ENCODE measurements around the gene CILP2. TPM values are rescaled to one million over a fixed set of nuclear protein-coding genes. Genes with fewer than 3 reads are reported as not detected.
A peak's percentile ranks its signal among the peaks of the same experiment; 100 is the strongest.

The CILP2 gene
- total and polyA plus RNA-seq, 2 experiments from 2014 or later, result 2.2 to 8.4 TPM

DNA sequence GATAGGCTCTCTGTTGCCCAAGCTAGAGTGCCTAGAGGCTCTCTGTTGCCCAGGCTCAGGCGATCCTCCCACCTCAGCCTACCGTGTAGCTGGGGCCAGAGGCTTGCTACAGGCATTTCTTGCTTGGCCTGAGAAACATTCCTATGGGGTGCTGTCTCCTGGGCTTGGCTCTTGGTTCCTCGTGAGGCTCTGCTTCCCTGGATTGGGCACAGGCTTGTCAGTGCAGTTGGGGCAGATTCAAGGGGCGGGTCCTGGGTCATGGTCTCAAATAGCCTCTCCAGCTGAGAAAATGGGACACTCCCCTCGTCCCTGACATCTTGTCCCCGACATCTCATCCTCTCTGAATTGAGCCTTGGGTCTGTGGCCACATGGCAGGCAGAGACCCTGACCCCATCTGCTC is 27.6 kb upstream of the CILP2 start:
- Histone ChIP-seq H3K27me3 (no peaks in the 10 kb centered on the region), H3K27ac (no peak overlapping the region), H3K4me1 (ENCODE audit: low read depth) (no peaks in the 10 kb centered on the region), H3K36me3 (peaks cover 12% of the 10 kb centered on the region), H3K4me3 (no peak overlapping the region), H3K9me3 (ENCODE audit: low read depth) (no peaks in the 10 kb centered on the region)
- peak in 1 of 2 donors; percentile 20 for DNase-seq (ENCODE audit: low read depth in 1 of 2, low spot score in 1 of 2)
- TF ChIP-seq, protein P1, sequence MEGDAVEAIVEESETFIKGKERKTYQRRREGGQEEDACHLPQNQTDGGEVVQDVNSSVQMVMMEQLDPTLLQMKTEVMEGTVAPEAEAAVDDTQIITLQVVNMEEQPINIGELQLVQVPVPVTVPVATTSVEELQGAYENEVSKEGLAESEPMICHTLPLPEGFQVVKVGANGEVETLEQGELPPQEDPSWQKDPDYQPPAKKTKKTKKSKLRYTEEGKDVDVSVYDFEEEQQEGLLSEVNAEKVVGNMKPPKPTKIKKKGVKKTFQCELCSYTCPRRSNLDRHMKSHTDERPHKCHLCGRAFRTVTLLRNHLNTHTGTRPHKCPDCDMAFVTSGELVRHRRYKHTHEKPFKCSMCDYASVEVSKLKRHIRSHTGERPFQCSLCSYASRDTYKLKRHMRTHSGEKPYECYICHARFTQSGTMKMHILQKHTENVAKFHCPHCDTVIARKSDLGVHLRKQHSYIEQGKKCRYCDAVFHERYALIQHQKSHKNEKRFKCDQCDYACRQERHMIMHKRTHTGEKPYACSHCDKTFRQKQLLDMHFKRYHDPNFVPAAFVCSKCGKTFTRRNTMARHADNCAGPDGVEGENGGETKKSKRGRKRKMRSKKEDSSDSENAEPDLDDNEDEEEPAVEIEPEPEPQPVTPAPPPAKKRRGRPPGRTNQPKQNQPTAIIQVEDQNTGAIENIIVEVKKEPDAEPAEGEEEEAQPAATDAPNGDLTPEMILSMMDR (IDR thresholded peaks at IDR 0.05; ENCODE audit: low read depth, low read length), result no peak

DNA sequence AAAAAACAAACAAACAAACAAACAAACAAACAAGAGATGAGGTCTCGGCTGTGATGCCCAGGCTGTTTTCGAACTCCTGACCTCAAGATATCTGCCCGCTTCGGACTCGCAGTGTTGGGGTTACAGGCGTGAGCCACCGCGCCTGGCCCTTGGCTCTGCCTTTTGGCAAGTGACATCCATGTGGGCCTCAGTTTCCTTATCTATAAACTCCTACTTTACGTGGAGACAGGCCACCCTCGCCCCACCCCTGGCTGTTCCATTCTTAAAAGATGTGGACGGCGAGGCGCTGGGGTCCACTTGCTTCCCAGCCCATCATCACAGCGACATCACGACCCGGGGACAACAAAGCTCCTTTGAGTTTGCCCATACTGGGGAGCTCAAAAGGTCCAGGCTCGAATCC is 24.4 kb upstream of the CILP2 start:
- DNase-seq (ENCODE audit: low read depth in 1 of 2, low spot score in 1 of 2), result no peak
- Histone ChIP-seq H3K27ac (no peak overlapping the region), H3K27me3 (no peaks in the 10 kb centered on the region), H3K9me3 (ENCODE audit: low read depth) (no peaks in the 10 kb centered on the region), H3K4me3 (no peak overlapping the region), H3K4me1 (ENCODE audit: low read depth) (peaks cover 4% of the 10 kb centered on the region), H3K36me3 (no peaks in the 10 kb centered on the region)
- TF ChIP-seq, protein P1 (IDR thresholded peaks at IDR 0.05; ENCODE audit: low read depth, low read length), result no peak

DNA sequence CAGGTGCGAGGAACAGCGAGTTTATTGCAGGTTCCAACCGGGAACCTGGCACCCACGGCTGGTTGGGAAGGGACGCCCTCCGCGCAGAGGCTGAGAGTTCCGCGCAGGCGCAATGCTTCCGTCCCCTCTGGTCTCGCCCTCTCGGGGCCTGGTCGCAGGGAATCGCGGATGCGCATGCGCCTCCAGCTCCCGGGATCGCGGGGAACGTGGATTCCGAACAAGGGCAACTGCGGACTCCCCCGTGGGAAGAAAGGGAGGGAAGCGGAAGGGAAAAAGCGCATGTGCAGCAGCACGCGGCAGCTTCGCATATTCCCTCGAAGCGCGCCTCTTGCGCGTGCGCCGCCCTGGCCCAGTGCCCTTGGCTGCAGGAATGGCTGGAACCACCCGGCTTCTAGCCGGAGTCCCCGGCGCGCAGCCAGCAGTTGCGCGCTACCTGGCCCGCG is 23.8 kb upstream of the CILP2 start:
- Histone ChIP-seq H3K4me3 (no peak overlapping the region), H3K4me1 (ENCODE audit: low read depth) (peaks cover 4% of the 10 kb centered on the region), H3K27ac (no peak overlapping the region), H3K9me3 (ENCODE audit: low read depth) (no peaks in the 10 kb centered on the region), H3K27me3 (no peaks in the 10 kb centered on the region), H3K36me3 (no peaks in the 10 kb centered on the region)
- TF ChIP-seq, protein P1 (IDR thresholded peaks at IDR 0.05; ENCODE audit: low read depth, low read length), result no peak
- DNase-seq (ENCODE audit: low read depth in 1 of 2, low spot score in 1 of 2), result peak in 1 of 2 donors; percentile 89

DNA sequence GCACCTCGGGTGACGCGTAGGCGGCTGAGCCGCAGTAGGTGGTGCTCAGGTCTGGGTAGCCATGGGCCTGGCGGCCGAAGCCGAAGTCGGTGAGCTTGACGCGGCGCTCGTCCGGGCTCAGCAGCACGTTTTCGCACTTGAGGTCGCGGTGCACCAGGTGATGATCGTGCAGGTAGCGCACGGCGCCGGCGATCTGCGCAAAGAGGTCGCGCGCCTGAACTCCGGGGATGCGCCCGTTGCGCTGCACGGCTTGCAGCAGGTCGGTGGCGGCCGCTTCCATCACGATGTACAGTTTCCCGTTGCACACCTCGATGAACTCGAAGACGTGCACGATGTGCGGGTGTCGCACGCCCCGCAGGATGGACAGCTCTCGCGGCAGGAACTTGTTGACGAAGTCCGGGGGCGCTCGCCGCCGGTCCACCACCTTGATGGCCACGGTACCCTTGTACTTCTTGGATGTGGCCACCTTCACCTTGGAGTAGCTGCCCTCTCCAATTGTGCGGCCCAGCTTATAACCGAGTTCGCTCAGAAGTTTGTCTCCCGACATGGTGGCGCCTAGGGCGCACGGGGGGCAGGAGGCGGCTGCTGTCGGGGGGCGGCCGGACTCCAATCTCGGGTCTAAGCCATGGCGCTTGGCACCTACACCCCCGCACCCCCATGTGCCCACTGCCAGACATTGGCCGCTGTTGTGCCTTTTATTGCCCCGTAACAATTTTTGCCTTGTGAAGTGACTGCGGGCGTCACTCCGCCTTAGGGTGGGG is 23.0 kb upstream of the CILP2 start, which contains the start of gene TSSK6:
TSS of gene TSSK6 (minus strand) at position 668 of the 761 bp plus-strand sequence. CDS start at position 547, 121 bp downstream.
- H3K36me3 ChIP-seq, result no peaks in the 10 kb centered on the region
- peak within 1 kb of the TSS; percentile 66 for H3K4me3 ChIP-seq
- no peaks in the 10 kb centered on the region for H3K9me3 ChIP-seq (ENCODE audit: low read depth)
- peak within 1 kb of the TSS; percentile 64 for H3K27ac ChIP-seq
- no peak for DNase-seq (ENCODE audit: low read depth in 1 of 2, low spot score in 1 of 2)
- H3K4me1 ChIP-seq (ENCODE audit: low read depth), result peaks cover 4% of the 10 kb centered on the region
- no peaks in the 10 kb centered on the region for H3K27me3 ChIP-seq
- TF ChIP-seq, protein P1 (IDR thresholded peaks at IDR 0.05; ENCODE audit: low read depth, low read length), result no peak

DNA sequence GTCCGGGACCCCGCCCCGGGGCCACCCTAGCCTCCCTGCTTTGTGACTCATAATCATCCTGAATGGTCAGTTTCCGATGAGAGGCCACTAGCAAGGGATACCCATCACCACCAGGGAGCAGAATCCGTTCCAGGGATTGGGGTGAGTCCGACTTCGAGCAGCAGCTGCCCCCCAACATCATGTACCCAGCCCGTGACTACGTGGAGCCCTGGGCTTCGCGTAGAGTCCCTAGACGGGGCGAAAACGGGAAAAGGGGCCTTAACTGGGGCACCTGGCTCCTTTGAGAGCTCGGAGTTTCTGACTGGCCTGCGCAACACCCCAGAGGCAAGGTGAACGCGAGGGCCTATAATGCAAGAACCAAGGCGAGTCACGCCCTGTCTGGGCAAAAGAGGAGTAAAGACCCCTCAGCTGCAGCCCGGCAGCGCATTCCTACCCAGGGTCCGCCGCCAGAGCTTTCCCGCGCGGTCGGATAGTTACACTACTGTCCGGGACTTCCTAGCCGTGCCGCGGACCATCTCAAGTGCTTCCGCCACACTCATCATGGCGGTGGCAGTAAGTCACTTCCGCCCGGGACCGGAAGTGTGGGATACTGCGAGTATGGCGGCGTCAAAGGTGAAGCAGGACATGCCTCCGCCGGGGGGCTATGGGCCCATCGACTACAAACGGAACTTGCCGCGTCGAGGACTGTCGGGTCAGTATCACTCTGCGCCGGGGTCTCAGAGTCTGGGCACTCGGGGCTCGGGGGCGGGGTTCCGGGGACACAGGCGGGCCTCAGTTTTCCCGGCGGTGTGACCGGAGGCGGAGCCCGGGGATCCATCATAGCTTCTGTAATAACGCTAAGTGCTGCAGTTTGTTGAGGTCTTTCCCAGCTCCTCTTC is 22.2 kb upstream of the CILP2 start, which contains the start of gene NDUFA13:
TSS of gene NDUFA13 (plus strand) at position 584 of the 878 bp plus-strand sequence. CDS start at position 598, 14 bp downstream.
- peak; percentile 91 to 94 for DNase-seq (ENCODE audit: low read depth in 1 of 2, low spot score in 1 of 2)
- no peaks in the 10 kb centered on the region for H3K27me3 ChIP-seq
- TF ChIP-seq, protein P1 (IDR thresholded peaks at IDR 0.05; ENCODE audit: low read depth, low read length), result peak; percentile 30
- peaks cover 2% of the 10 kb centered on the region for H3K36me3 ChIP-seq
- H3K4me1 ChIP-seq (ENCODE audit: low read depth), result peaks cover 4% of the 10 kb centered on the region
- H3K27ac ChIP-seq, result peak within 1 kb of the TSS; percentile 64
- H3K4me3 ChIP-seq, result peak within 1 kb of the TSS; percentile 66
- H3K9me3 ChIP-seq (ENCODE audit: low read depth), result no peaks in the 10 kb centered on the region

All from cardiac muscle cell (in vitro differentiated cells and primary cell).